HG03039 (cell line): ENCODE results near the gene PTPRT.

Experiments used
- ATAC-seq: cut with Tn5 transposase; IDR thresholded peaks from one replicate; pipeline ENCODE4 v1.9.1; 2021; ENCODE audit warnings: mild to moderate bottlenecking, moderate library complexity; ENCODE audit not compliant: unreplicated experiment

Gene PTPRT

DNA sequence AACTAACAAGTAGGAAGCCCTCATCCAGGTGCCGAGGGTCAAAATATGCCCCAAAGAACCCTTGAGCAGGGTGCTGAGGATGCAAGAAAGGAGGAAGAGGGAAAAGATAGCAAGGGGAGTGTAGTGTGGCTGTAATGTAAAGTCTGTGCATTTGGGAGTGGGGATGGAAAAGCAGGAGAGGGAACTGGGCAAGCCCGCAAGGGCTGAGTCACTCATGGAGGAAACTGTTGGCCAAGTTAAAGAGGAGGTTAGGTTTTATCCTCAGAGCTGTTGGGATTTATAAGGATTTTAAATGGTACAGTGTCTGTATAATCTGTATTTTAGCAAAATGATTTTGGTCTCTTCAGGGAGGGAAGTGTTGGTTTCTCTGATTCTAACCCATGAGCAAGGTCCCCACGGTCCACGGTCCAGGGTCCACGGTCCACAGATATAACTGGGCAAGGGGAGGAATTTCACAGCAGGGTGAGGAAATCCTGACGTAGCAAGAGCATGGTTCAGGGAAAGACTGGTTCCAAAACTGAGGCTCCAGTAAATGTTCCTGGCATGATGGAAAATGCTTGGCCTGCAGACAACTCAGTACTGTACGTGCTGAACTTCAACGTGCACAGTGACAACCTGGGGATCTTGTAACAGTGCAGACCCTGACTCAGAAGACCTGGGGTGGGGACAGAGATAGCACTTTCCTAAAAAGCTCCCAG lies 759.8 kb downstream of the PTPRT start:
- ATAC-seq, result no peak

GRCh38 chr20:42419814-42420532 lies 769.7 kb downstream of the PTPRT start:
- no peak for ATAC-seq

- no peak for ATAC-seq
Measured at GRCh38 chr20:42406826-42407225, 782.9 kb downstream of the PTPRT start.

GRCh38 chr20:42402455-42402854 lies 787.3 kb downstream of the PTPRT start:
- no peak for ATAC-seq

- no peak for ATAC-seq
Measured at GRCh38 chr20:42401613-42402012, 788.1 kb downstream of the PTPRT start.

- no peak for ATAC-seq
Measured at GRCh38 chr20:42399802-42400201, 789.9 kb downstream of the PTPRT start.

DNA sequence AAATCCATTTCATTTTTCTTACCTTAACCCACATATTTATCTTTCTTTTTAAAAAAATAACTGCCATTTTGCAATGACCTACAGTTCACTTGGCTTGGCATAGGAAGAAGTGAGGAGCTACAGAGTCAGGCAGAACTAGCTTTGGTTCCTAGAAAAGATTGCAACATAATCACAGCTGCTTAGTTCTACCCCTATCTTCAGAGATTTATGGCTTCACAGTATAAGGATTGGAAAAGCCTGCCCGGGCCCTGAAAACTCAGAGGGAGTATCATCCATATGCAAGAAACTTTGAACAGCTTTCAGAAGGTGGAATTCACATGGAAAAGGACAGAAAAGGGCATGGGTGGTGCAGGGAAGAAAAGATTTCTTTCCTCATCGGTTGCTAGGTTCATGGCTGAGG lies 797.3 kb downstream of the PTPRT start:
- no peak for ATAC-seq

GRCh38 chr20:42391807-42392206 lies 797.9 kb downstream of the PTPRT start:
- no peak for ATAC-seq

DNA sequence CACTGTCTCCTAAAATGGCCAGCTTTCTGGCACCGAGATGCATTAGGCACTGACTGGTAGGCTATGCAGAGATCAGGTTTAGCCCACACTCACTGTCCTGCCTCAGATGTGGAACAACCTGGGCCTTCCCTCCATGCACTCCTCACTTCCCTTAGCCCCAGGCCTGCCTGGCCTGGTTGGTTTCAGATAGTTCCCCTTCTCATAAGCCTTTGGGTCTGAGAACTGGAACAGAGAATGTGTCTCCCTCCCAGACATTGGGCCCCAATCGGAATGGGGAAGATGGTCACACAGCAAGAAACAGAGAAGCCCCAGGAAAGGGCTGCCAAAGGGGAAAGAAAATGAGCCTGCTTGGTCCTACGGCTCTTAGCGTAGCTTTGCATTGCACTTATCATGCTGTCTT lies 809.4 kb downstream of the PTPRT start:
- ATAC-seq, result no peak

DNA sequence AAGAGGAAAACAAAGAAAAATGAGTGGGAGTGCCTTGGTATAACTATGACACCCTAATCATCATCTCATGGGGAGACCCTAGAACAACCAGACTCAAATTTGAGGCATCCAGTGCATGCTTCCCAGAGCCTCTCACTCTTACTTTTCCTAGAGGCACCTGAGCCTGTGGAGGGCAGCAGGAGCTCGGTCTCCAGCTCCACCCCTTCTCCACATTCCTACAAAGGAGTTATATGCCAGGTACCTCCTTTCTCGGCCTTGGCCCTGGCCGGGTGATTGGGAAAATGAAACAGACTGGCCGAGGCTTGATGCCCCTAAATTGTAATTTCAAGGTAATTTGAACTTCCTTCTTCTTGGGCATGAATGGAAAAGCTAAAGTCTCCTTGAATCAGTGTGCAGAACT lies 810.3 kb downstream of the PTPRT start:
- no peak for ATAC-seq

DNA sequence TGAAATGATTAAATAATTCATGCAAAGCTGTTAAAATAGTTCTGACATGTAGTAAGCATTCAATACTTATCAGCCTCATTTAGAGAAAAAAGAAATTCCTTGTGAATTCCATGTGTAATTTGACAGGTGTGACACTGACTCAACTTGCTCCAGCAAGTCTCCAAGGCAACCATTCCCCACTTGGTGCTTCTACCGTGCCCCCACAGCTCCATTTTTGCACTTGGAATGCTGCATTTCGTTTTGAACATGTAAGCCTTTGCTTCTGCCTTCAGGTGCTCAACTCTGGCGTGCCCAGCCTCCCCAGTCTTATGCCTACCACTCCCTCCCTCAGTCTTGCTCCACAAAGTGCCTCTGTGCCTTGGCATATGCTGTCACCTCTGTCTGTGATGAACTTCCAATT lies 810.9 kb downstream of the PTPRT start:
- no peak for ATAC-seq

DNA sequence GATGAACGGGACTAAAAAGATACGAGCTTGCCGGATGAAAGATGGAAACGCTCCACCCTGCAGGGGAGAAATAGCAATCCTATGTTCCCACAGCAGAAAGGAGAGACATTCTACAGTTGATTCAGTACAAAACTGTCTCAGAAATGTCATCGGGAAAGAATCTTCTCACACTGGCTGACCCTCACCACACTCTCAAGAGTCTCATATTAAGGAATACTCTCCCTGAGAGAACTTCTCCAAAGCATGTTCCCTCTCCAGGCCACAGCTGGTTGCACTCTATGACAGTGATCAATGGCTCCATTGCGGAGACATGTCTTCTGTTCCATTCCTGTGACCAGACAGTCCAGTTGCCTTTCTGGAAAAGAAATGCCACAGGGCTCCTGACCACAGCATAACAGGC lies 813.6 kb downstream of the PTPRT start:
- ATAC-seq, result no peak

GRCh38 chr20:42373049-42373448 lies 816.7 kb downstream of the PTPRT start:
- ATAC-seq, result no peak

GRCh38 chr20:42370075-42370474 lies 819.6 kb downstream of the PTPRT start:
- ATAC-seq, result no peak

DNA sequence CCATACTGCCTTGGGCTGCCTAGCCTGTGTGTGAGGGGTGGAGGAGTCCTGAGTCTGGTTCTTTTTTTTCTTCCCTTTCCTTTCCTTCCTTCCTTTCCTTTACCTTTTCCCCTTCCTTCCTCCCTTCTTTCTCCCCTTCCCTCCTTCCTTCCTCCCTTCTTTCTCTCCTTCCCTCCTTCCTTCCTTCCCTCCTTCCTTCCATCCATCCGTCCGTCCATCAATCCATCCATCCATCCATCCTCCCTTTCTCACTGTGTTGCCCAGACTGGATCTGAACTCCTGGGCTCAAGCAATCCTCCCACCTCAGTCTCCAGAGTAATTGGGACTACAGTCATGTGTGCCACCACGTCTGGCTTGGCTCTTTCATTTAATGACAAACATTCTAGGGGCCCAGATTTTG lies 820.8 kb downstream of the PTPRT start:
- no peak for ATAC-seq

DNA sequence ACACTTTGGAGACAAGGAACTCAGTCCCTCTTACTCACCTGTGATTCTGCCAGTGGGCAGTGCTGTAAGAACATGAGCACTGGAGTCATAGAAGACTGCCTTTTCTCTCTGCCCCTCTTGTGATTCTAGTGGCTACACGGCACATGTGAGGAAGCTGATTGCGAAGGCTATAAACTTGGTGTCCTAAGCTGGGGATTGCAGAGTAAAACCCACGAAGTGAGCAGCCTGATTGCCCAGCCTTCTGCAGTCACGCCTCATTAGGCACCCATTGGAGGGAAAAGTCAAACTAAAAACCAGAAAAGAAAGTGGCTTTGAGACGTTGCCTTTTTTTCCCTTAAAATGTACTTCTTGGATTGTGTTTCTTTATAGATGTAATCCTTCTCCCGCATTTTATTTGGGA lies 823.1 kb downstream of the PTPRT start:
- no peak for ATAC-seq

DNA sequence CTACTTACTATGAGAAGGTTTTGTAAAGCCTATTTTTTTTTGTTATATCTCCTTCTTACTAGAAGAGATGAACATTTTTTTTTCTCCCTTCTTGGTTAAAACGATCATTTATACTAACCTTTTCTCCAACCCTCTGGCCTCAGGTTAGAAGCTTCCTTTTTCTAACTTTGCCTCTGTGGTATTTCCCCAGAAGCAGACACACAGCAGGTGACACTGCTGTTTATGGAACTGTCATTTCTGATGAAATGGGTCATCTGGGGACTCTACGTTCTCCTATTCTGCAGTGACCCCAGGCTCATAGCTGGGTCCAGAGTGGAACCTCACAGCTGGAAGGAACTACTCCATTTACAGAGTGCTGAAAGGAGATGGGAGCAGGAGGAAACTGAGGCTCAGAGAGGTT lies 825.3 kb downstream of the PTPRT start:
- no peak for ATAC-seq

DNA sequence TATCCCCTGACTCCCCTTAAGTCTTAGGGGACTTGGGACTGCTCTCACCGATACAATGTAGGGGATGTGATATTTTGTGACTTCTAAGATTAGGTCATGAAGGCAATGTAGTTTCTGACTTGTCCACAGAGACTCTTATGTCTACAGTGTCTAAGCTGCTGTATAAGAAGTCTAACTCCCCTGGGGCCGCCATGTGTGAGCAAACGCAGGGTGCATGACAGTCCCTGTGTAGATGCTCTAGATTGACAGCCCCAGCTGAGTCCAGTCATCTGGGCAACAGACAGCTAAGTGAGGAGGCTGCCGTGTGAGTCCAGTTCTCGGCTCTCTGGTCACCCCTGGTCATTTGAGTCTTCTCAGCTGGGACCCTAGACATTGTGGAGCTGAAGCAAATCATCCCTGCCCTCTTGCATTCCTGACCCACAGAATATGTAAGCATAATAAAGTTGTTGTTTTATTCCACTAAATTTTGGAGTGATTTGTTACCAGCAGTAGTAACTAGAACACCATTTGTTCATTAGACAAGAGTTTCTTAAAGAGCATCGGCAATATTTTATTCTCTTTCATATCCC lies 828.2 kb downstream of the PTPRT start:
- no peak for ATAC-seq

DNA sequence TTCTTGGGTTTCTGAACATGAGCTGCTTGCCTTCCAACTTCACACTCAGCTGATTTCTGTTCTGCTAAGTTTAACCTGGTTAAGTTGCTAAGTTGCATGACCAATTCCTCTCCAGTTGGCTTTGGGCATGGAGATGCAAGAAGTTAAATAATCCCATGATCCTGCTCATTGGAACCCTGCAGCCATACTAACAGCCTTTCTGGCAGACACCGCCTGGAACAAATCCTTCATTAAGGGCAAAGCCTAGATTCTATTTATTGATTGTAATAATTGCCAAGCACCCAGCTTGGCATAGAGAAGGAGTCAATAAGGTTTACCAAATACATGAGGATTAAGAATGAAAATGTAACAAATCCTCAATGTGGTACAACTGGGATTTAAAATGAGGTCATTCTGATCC lies 829.1 kb downstream of the PTPRT start:
- no peak for ATAC-seq

DNA sequence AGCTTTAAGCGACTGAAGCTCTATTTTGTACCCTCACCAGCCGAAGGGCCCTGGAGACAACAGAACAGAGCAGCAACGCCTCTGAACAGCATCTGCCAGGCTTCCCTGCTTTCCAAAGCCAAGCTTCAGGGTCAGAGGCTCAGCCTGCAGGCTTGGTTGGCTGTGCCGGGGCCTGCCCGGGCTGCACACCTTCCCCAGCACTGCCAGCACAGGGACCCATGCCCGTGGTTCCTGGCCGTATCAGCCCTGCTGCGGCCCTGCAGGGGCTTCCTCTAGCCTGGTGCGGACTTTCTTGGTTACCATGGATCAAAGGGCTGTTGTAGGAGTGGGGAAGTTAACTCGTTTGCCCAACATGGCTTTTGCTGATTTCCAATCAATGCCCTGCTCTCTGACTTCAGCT lies 830.1 kb downstream of the PTPRT start:
- no peak for ATAC-seq

DNA sequence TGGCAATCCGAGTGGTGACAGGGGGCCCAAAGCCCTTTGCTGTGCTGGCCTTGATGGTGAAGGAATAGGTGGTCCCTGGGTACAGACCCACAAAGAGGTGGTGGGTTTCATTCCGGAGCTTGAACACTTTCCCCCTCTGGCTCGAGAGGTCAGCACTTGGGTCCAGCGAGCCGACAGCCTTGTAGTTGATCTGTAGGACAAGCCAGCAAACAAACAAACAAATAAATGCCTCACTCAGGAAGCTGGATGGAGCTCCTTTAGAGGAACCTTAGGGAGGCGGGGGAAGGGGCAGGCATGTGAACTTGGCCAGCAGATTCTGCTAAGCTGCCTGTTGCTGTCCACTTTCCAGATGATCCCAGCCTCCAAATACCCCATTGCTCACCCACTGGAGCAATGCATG lies 837.6 kb downstream of the PTPRT start:
- ATAC-seq, result no peak

DNA sequence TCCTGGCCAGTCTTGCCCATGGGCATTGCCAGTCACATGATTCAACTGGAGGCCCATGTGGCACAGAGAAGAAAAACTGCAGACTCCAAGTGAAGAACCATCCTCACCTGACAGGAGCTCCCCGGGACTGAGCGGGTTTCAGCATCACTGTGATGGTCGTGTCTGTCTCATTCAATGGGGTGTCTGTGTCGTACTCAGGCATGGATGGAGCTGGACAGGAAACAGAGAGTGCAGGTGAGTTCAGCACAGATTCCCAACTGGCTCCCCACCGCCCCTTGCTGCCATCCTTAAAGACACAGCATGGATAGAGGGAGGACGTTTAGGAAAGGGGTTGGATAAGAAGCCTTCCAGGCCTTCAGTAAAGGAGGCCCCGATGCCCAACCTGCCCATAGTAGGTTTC lies 839.2 kb downstream of the PTPRT start:
- ATAC-seq, result no peak
